ENCODE measurements around the gene ARF6.
"Not testable (repeated sequence)": the region's sequence is repeated elsewhere in the genome, so short reads cannot be mapped to it uniquely, and the experiment has no call there.

ARF6 gene

GRCh38 chr14:49907186-49907585 lies 14.3 kb downstream of the ARF6 start:
- DNase-seq: no peak

- DNase-seq: no peak
Measured at GRCh38 chr14:49908433-49908782, 15.5 kb downstream of the ARF6 start.

DNA sequence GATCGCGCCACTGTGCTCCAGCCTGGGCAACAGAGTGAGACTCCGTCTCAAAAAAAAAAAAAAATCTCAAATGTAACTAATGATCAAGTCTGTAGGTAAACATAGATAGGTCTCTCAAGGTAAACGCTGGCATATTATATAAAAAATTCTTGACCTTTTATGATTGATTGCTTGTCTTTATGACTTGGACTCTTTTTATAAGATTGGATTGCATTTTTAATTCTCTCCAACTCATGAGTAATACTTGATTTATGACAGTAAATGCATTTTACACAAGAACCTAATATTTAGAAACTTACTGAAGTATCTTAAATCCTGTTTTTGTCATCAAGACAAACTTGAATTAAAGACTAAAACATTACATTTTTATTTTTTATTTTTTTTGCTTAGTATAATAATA lies 16.1 kb downstream of the ARF6 start:
- no peak for DNase-seq

DNA sequence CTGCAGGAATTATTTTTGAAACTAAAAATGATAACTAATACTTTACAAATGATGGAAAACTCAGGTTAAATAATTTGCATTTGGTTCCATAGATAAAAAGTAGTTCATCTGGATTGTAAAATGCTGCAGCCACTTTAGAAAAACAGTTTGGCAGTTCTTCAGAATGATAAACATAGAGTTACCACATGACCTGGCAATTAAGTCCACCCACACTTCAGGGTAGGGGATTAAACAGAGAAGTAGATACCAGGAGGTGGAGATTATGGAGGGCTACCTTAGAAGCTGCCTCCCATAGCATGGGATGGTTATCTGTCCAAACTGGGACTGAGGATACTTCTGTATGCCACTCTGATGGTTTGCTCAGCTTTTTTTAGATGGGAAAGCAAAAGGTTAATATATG lies 22.2 kb downstream of the ARF6 start:
- no peak for DNase-seq

DNA sequence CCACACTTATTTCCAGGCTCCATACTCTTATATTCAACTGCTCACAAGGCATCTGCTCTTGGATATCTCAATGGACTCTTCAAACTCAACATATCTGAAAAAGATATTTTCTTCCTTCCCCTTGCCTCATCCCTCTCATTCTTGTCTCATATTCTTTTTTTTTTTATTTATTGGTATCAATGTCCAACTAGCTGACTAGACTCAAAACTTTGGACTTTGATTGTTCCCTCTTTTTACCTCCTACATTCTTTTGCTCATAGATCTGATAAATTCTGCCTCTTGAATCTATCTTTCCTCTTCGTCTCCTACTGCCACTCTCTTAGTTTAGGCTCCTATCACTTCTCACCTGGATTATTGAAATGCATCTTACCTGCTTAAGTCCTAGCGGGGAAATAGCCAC lies 25.8 kb downstream of the ARF6 start:
- DNase-seq: no peak

DNA sequence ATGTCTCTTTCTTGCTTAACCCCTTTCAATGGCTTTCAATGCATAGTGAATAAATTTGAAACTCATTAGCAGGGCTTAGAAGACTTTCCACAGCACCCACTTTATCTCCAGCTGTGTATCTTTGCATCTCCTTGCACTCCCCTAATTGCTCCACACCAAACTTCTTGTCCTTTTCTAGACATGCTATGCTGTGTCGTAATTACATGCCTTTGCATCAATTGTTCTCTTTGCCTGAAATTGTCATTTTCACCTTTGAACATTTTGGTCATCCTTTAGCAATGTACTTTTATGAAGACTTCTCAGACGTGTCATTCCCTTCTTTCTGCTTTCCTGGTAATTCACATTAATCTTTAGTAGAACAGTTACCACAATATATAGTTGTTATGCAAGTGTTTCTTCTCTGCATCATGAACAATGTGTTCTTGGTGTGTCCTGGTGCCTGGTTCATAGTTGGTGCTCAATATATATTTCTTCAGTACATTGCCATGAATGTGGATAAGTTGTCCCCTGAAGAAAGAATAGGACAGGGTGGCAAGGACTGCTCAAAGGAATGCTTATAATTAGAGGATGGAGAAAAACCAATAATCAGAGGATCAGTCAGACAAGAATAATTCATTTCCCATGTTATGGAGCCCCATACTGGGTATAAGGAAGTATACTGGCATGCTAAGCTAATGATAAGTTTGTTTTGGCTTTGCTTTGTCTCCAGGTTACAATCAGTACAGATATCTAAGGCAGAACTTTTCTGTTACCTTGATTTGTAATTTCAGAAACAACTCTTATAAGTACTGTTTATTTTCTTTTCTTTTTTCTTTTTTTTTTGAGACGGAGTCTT lies 27.2 kb downstream of the ARF6 start:
- DNase-seq: no peak

DNA sequence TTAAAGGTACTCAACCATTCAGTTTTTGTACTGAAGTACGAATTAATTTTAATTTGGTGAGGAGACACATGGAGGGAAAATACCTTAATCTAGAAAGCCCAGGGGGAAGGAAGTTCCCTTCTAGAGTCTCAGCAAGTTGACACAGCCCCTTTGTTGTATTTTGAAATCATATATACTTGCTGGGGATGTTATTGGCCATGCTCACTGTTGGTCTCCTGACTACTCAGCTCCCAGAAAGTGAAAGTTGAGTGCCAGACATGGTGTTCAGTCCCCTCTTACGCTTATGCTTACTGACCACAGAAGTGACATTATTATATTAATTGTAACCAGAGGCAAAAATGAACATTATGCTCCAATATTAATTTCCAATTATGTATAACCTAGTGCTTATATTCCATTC lies 28.1 kb downstream of the ARF6 start:
- DNase-seq: no peak

GRCh38 chr14:49921401-49921800 lies 28.5 kb downstream of the ARF6 start:
- no peak for DNase-seq

GRCh38 chr14:49923442-49923841 lies 30.6 kb downstream of the ARF6 start:
- DNase-seq: no peak

- no peak for DNase-seq
Measured at GRCh38 chr14:49923881-49924280, 31.0 kb downstream of the ARF6 start.

DNA sequence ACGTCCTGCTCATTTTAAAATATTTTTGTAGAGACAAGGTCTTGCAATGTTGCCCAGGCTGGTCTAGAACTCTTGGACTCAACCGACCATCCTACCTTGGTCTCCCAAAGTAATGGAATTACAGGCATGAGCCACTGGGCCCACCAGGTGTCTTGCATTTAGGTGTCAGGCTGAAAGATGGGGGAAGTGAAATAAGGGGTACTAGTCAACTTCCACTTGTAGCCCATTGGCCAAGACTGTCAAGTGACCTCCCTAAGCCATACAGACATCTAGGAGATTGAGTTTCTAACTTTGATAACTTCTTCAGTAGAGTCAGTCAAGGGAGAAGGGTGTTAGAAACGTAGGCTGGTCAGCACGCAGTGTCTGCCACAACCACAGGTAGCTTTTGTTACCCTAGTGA lies 32.0 kb downstream of the ARF6 start:
- DNase-seq: no peak

DNA sequence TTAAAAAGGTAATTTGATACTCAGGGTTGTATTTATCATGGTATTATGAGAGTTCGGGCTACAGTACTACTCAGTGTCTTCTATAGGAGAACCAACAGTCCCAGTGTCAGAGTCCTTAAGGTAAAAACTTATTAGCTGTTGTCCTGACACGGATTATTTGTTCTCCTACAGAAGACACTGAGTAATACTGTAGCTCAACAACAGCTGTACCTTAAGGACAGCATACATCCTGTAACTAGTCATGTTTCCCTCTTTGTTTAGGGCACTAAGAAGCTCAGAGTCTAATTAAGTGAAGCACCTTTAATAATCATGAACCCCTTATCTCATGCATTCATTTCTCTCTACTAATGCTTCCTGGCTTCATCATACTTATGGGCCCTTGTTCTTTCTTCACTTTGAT lies 33.9 kb downstream of the ARF6 start:
- no peak for DNase-seq

- DNase-seq: peak; percentile 29
Measured at GRCh38 chr14:49928015-49928414, 35.1 kb downstream of the ARF6 start.

DNA sequence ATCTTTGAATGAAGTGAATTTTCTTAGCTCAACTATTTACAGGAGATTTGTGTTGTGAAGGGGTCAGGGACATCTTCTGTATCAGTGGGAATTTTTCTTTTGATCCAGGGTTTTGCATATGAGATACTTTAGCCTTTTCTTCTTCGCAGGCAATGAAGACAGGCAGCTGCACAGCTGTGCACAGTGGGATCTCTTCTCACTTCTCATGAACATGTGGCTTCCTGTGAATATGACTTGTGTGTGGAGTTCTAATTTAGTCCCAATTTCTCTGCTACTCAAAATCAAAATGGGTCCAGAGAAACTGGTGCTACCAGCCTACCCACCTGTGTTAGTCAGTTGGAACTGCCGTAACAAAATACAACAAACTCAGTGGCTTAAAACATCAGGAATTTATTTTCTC lies 37.8 kb downstream of the ARF6 start:
- DNase-seq: no peak

DNA sequence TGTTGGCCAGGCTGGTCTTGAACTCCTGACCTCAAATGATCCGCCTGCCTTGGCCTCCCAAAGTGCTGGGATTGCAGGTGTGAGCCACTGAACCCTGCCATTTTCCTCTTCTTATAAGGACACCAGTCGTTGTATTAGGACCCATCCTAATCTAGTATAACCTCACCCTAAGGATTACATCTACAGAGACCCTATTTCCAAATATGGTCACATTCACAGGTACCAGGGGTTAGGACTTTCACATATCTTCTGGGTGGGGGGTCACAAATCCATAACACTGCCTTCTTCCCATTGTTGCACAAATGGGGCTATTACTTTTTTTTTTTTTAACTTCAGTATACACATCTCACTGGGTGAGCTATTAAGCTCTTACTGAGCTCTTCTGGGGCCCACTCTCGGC lies 38.6 kb downstream of the ARF6 start:
- DNase-seq: no peak

GRCh38 chr14:49933128-49933527 lies 40.2 kb downstream of the ARF6 start:
- DNase-seq: no peak

GRCh38 chr14:49933704-49934103 lies 40.8 kb downstream of the ARF6 start:
- no peak for DNase-seq

GRCh38 chr14:49934646-49935045 lies 41.8 kb downstream of the ARF6 start:
- no peak for DNase-seq

DNA sequence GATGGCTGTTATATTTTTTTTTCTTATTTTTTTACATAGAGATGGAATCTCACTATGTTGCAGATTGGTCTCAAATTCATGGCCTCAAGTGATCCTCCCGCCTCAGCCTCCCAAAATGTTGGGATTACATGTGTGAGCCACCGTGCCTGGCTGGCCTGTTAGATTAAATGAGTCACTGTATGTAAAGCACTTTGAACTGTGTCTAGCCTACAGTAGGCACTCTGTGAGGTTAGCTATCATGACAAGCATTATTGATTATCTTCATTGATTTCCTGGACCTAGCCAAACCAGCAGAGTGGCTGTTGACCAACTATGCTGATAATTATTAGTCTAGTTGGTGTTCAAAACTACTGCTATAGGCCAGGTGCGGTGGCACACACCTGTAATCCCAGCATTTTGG lies 42.6 kb downstream of the ARF6 start:
- no peak for DNase-seq

- DNase-seq: not testable (repeated sequence)
Measured at GRCh38 chr14:49936246-49936645, 43.4 kb downstream of the ARF6 start.

DNA sequence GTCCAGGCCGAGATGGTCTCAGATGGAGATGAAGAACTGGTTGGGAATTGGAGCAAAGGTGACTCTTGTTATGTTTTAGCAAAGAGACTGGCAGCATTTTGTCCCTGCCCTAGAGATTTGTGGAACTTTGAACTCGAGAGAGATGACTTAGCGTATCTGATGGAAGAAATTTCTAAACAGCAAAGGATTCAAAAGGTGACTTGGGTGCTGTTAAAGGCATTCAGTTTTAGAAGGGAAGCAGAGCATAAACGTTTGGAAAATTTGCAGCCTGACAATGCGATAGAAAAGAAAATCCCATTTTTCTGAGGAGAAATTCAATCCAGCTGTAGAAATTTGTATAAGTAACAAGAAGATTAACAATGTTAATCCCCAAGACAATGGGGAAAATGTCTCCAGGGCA lies 44.0 kb downstream of the ARF6 start:
- not testable (repeated sequence) for DNase-seq

DNA sequence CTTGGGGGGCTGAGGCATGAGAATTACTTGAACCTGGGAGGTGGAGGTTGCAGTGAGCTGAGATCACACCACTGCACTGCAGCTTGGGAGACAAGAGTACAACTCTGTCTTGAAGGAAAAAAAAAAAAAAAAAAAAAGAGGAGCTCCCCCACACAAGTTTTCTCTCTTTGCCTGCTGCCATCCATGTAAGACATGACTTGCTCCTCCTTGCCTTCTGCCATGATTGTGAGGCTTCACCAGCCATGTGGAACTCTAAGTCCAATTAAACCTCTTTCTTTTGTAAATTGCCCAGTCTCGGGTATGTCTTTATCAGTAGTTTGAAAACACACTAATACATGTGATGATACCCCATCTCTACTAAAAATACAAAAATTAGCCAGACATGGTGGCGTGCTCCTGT lies 46.3 kb downstream of the ARF6 start:
- DNase-seq: not testable (repeated sequence)

DNA sequence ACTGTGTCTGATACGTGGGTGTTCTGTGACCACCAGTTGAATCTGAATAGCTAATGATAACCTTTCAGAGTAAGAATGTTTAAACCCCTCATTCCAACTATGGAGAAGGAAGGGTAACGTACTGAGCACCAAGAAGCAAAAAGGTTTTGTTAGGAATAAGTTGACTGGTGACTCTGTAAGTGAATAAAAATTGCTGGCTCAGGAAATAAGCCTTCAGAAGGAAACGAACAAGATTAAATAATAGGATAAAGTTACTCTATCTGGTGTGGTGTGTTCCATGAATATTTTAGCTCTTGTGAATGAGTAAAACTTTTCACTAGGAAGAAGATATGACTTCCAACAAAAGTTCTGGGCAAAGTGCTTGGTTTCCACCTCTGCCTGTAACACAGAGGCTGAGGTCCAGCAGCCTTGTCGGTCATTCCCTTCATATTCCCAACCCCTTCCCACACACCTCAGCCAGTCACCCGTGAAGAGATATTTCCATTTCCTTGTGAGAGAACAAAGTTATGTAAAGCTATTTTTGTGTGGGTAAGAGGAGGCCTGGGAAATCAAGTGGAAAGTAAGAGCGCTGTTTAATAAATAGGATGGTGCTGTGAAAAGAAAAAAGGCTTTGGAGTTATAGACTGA lies 47.1 kb downstream of the ARF6 start:
- no peak for DNase-seq

GRCh38 chr14:49940808-49941421 lies 48.0 kb downstream of the ARF6 start:
- DNase-seq: peak; percentile 64

Measured in fibroblast of skin of scalp (primary cell).